HCT116 (cell line): ENCODE results near the gene FIP1L1. TPM values are rescaled to one million over a fixed set of nuclear protein-coding genes. Genes with fewer than 3 reads are reported as not detected.

Source experiments
- ATAC-seq: fragments of 200-7000 bp; cut with Tn5 transposase; 2 replicates; pipeline ENCODE4 v1.9.1; 2020; ENCODE audit warnings: mild to moderate bottlenecking, moderate library complexity
- BruUV-seq: library from RNA; stranded (reverse); fragments of 400-500 nt; replicated peaks from 2 replicates; lab custom pipeline; 2021; lab: Mats Ljungman, UMichigan
- CTCF ChIA-PET: fragments of 300-600 bp; sonication (Branson Sonifier 250); formaldehyde crosslinking; loops from one replicate; lab custom pipeline; 2021; ENCODE audit warnings: antibody characterized with exemption; lab: Charles Lee
- POLR2A ChIA-PET: fragments of 300-600, 350-600 bp; sonication (Branson Sonifier 250); formaldehyde crosslinking; loops from one replicate; lab custom pipeline; 2021; ENCODE audit warnings: antibody characterized with exemption; lab: Charles Lee
- RAD21 ChIA-PET, 2 experiments: fragments of 300-600 bp; sonication (Branson Sonifier 250); formaldehyde crosslinking; loops; one replicate each; lab custom pipeline; 2023; ENCODE audit warnings: low total read pairs in 2 of 2; ENCODE audit not compliant: uncharacterized antibody in 2 of 2, unreplicated experiment in 2 of 2, low non-redundant PET in 1 of 2; lab: Charles Lee
- DNase-seq: peaks from one replicate; pipeline ENCODE4 v3.0.0-alpha.2; 2010; ENCODE audit warnings: low read depth, low spot score
- H2AFZ ChIP-seq: fragments of 200-600 bp; shearing (Covaris generic), sonication (generic); 2 replicates; pipeline ENCODE4 v1.6.1; 2017; ENCODE audit warnings: low read depth, mixed run types, mixed read lengths, antibody characterized with exemption, low read length; ENCODE audit not compliant: poor library complexity, severe bottlenecking
- H3K27ac ChIP-seq: 2 replicates; pipeline ENCODE4 v1.5.1; 2012; ENCODE audit warnings: low read depth, low read length
- H3K27me3 ChIP-seq: fragments of 200-600 bp; sonication (generic); 2 replicates; pipeline ENCODE4 v1.6.1; 2016; ENCODE audit warnings: mixed run types, low read length, mixed read lengths; ENCODE audit not compliant: insufficient read depth
- H3K36me3 ChIP-seq, 2 experiments: fragments of 200-500 bp in 1 of 2; fragments of 200-600 bp in 1 of 2; sonication (Bioruptor generic) in 1 of 2; sonication (generic) in 1 of 2; 2 replicates each; pipeline versions ENCODE4 v1.5.1 to v1.6.1; 2014 to 2016; ENCODE audit warnings: low read length in 2 of 2, inconsistent platforms in 1 of 2, mixed read lengths in 1 of 2, mixed run types in 1 of 2; ENCODE audit not compliant: insufficient read depth in 2 of 2, control insufficient read depth in 1 of 2
- H3K4me1 ChIP-seq, 2 experiments: fragments of 200-600 bp in 1 of 2; sonication (generic) in 1 of 2; 2 replicates each; pipeline versions ENCODE4 v1.5.1 to v1.6.1; 2012 to 2017; ENCODE audit warnings: low read length in 2 of 2, inconsistent platforms in 1 of 2, mild to moderate bottlenecking in 1 of 2, mixed read lengths in 1 of 2, mixed run types in 1 of 2, moderate library complexity in 1 of 2; ENCODE audit not compliant: insufficient read depth in 2 of 2, control insufficient read depth in 1 of 2
- H3K4me2 ChIP-seq: fragments of 200-600 bp; sonication (generic); 2 replicates; pipeline ENCODE4 v1.6.1; 2017; ENCODE audit warnings: mixed run types, low read length, mixed read lengths
- H3K4me3 ChIP-seq, 2 experiments: fragments of 200-600 bp in 1 of 2; sonication (generic) in 1 of 2; replicated peaks in 1 of 2; 2 replicates each; pipeline ENCODE4 v1.5.1; 2011 to 2016; ENCODE audit warnings: low read length in 2 of 2, control low read depth in 1 of 2, low read depth in 1 of 2, mild to moderate bottlenecking in 1 of 2, mixed read lengths in 1 of 2, mixed run types in 1 of 2
- H3K79me2 ChIP-seq: fragments of 200-600 bp; sonication (generic); 2 replicates; pipeline ENCODE4 v1.6.1; 2017; ENCODE audit warnings: mild to moderate bottlenecking, mixed run types, low read length, moderate library complexity, mixed read lengths; ENCODE audit not compliant: insufficient read depth
- H3K9ac ChIP-seq: fragments of 200-600 bp; sonication (generic); 2 replicates; pipeline ENCODE4 v1.6.1; 2016; ENCODE audit warnings: low read length, mixed read lengths
- H3K9me2 ChIP-seq: fragments of 200-600 bp; sonication (generic), shearing (Covaris generic); 2 replicates; pipeline ENCODE4 v1.6.1; 2017; ENCODE audit warnings: mixed run types, mild to moderate bottlenecking, moderate library complexity; ENCODE audit not compliant: insufficient read depth
- H3K9me3 ChIP-seq, 2 experiments: fragments of 200-500 bp in 1 of 2; fragments of 200-600 bp in 1 of 2; sonication (Bioruptor generic) in 1 of 2; sonication (generic) in 1 of 2; 2 replicates each; pipeline ENCODE4 v1.6.1; 2014 to 2017; ENCODE audit warnings: low read length in 2 of 2, mixed read lengths in 2 of 2, inconsistent platforms in 1 of 2, low read depth in 1 of 2, mild to moderate bottlenecking in 1 of 2, mixed run types in 1 of 2, moderate library complexity in 1 of 2; ENCODE audit not compliant: control insufficient read depth in 1 of 2, insufficient read depth in 1 of 2
- H4K20me1 ChIP-seq: fragments of 200-600 bp; sonication (generic), shearing (Covaris generic); 2 replicates; pipeline ENCODE4 v1.6.1; 2017; ENCODE audit warnings: mixed run types, mild to moderate bottlenecking, moderate library complexity; ENCODE audit not compliant: insufficient read depth
- ATF3 ChIP-seq: IDR thresholded peaks from 2 replicates; pipeline ENCODE4 v1.6.1; 2012
- CBX3 ChIP-seq: IDR thresholded peaks from 2 replicates; pipeline ENCODE4 v1.6.1; 2012; ENCODE audit warnings: low read depth
- ELF1 ChIP-seq: IDR thresholded peaks from 2 replicates; pipeline ENCODE4 v1.6.1; 2012; ENCODE audit warnings: low read depth, borderline replicate concordance
- EZH2 ChIP-seq: fragments of 200-600 bp; sonication (generic); IDR thresholded peaks from 2 replicates; pipeline ENCODE4 v1.6.1; 2017; ENCODE audit warnings: antibody characterized with exemption, mixed run types
- EZH2phosphoT487 ChIP-seq: fragments of 200-600 bp; IDR thresholded peaks from 2 replicates; pipeline ENCODE4 v1.6.1; 2018; ENCODE audit warnings: antibody characterized with exemption, borderline replicate concordance
- FOSL1 ChIP-seq: IDR thresholded peaks from 2 replicates; pipeline ENCODE4 v1.6.1; 2012; ENCODE audit warnings: low read depth
- JUND ChIP-seq: IDR thresholded peaks from 2 replicates; pipeline ENCODE4 v1.6.1; 2012
- POLR2A ChIP-seq: IDR thresholded peaks from 2 replicates; pipeline ENCODE4 v1.7.0; 2011; ENCODE audit warnings: borderline replicate concordance; ENCODE audit not compliant: insufficient read depth, insufficient read length; ENCODE audit errors: extremely low read depth
- RAD21 ChIP-seq: IDR thresholded peaks from 2 replicates; pipeline ENCODE4 v1.6.1; 2012; ENCODE audit warnings: low read depth, mild to moderate bottlenecking
- SP1 ChIP-seq: IDR thresholded peaks from 2 replicates; pipeline ENCODE4 v1.6.1; 2012; ENCODE audit warnings: low read depth
- SRF ChIP-seq: IDR thresholded peaks from 2 replicates; pipeline ENCODE4 v1.6.1; 2012; ENCODE audit warnings: low read depth
- YY1 ChIP-seq: IDR thresholded peaks from 2 replicates; pipeline ENCODE4 v1.6.1; 2011; ENCODE audit warnings: low read length, low read depth, moderate library complexity, mild to moderate bottlenecking; ENCODE audit not compliant: insufficient replicate concordance; ENCODE audit errors: extremely low read depth
- ZFX ChIP-seq: fragments of 450-650 bp; IDR thresholded peaks from 2 replicates; pipeline ENCODE4 v1.6.1; 2017
- intact Hi-C: fragments of 100-400 bp; cut with micrococcal nuclease; formaldehyde crosslinking; loops from 2 replicates; pipeline ENCODE4 v1.10.0; 2022
- total RNA-seq: library from RNA; stranded (reverse); gene quantifications from one replicate; pipeline ENCODE4 v1.2.1, GENCODE V29; 2021; ENCODE audit not compliant: unreplicated experiment
- TF ChIP-seq, protein P1 (sequence below): IDR thresholded peaks from 2 replicates; pipeline ENCODE4 v1.6.1; 2012
- TF ChIP-seq, protein P2 (sequence below), 3 experiments: fragments of 200-600 bp in 1 of 3; sonication (generic) in 1 of 3; IDR thresholded peaks in 2 of 3; conservative IDR thresholded peaks in 1 of 3; 2 replicates each; pipeline ENCODE4 v1.5.1; 2012 to 2017; ENCODE audit warnings: low read depth in 2 of 3, low read length in 2 of 3, antibody characterized with exemption in 1 of 3, borderline replicate concordance in 1 of 3, control low read depth in 1 of 3, mild to moderate bottlenecking in 1 of 3, mixed read lengths in 1 of 3, mixed run types in 1 of 3, moderate library complexity in 1 of 3; ENCODE audit not compliant: insufficient read depth in 1 of 3
- TF ChIP-seq, protein P3 (sequence below): IDR thresholded peaks from 2 replicates; pipeline ENCODE4 v1.6.1; 2011; ENCODE audit warnings: mild to moderate bottlenecking, low read length, moderate library complexity; ENCODE audit not compliant: insufficient replicate concordance; ENCODE audit errors: extremely low read depth
- TF ChIP-seq, protein P4 (sequence below): IDR thresholded peaks from 2 replicates; pipeline ENCODE4 v1.6.1; 2012; ENCODE audit warnings: low read depth

Gene FIP1L1
- total RNA-seq, 1 experiment from 2014 or later = 63.6 TPM

DNA sequence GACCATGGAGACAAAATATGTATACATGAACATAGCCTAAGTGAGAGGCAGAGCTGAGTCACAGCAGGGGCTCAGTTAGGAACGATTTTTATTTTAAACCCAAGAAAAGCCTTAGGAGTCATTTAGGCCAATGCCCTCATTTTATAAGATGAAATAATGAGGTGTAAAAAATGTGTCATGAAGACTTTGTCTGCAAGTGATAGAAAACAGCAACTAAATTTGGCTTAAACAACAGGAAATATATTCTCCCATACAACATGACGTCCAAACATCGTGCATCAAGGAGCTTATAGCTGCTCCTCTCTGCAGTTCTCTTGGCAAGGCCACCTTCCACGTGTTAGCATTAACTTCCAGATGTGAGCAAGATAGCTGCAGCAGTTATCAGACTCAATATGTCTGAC, 28.4 kb upstream of the FIP1L1 start:
- CTCF ChIA-PET = no interaction called here
- intact Hi-C loops = no loop called here

More for the DNA sequence above, 28.4 kb upstream of the FIP1L1 start:
- H3K4me1 ChIP-seq = no peaks in the 10 kb centered on the region
- POLR2A ChIA-PET = no interaction called here
- no TSS peak for BruUV-seq
- no peak overlapping the region for H3K9ac ChIP-seq
- no peak overlapping the region for H3K27ac ChIP-seq
- H3K9me3 ChIP-seq = no peaks in the 10 kb centered on the region
- H3K27me3 ChIP-seq = no peaks in the 10 kb centered on the region
- no peak overlapping the region for H3K4me2 ChIP-seq
- H3K9me2 ChIP-seq = no peaks in the 10 kb centered on the region
- H3K79me2 ChIP-seq = no peaks in the 10 kb centered on the region
- RAD21 ChIA-PET = no interaction called here
- TF ChIP-seq YY1 (no peak), POLR2A (no peak), SRF (no peak), RAD21 (no peak), CBX3 (no peak), ATF3 (no peak), EZH2phosphoT487 (no peak), ZFX (no peak), ELF1 (no peak), FOSL1 (no peak), JUND (no peak), SP1 (no peak), EZH2 (no peak)
- TF ChIP-seq, protein P1, sequence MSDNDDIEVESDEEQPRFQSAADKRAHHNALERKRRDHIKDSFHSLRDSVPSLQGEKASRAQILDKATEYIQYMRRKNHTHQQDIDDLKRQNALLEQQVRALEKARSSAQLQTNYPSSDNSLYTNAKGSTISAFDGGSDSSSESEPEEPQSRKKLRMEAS = no peak
- TF ChIP-seq, protein P2, sequence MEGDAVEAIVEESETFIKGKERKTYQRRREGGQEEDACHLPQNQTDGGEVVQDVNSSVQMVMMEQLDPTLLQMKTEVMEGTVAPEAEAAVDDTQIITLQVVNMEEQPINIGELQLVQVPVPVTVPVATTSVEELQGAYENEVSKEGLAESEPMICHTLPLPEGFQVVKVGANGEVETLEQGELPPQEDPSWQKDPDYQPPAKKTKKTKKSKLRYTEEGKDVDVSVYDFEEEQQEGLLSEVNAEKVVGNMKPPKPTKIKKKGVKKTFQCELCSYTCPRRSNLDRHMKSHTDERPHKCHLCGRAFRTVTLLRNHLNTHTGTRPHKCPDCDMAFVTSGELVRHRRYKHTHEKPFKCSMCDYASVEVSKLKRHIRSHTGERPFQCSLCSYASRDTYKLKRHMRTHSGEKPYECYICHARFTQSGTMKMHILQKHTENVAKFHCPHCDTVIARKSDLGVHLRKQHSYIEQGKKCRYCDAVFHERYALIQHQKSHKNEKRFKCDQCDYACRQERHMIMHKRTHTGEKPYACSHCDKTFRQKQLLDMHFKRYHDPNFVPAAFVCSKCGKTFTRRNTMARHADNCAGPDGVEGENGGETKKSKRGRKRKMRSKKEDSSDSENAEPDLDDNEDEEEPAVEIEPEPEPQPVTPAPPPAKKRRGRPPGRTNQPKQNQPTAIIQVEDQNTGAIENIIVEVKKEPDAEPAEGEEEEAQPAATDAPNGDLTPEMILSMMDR (IDR thresholded peaks at IDR 0.05 in 2 of 3, conservative IDR thresholded peaks at IDR 0.05 in 1 of 3; ENCODE audit: borderline replicate concordance in 1 of 3, insufficient read depth in 1 of 3, low read depth in 2 of 3, low read length in 2 of 3) = no peak
- TF ChIP-seq, protein P3, sequence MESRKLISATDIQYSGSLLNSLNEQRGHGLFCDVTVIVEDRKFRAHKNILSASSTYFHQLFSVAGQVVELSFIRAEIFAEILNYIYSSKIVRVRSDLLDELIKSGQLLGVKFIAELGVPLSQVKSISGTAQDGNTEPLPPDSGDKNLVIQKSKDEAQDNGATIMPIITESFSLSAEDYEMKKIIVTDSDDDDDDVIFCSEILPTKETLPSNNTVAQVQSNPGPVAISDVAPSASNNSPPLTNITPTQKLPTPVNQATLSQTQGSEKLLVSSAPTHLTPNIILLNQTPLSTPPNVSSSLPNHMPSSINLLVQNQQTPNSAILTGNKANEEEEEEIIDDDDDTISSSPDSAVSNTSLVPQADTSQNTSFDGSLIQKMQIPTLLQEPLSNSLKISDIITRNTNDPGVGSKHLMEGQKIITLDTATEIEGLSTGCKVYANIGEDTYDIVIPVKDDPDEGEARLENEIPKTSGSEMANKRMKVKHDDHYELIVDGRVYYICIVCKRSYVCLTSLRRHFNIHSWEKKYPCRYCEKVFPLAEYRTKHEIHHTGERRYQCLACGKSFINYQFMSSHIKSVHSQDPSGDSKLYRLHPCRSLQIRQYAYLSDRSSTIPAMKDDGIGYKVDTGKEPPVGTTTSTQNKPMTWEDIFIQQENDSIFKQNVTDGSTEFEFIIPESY = no peak
- TF ChIP-seq, protein P4, sequence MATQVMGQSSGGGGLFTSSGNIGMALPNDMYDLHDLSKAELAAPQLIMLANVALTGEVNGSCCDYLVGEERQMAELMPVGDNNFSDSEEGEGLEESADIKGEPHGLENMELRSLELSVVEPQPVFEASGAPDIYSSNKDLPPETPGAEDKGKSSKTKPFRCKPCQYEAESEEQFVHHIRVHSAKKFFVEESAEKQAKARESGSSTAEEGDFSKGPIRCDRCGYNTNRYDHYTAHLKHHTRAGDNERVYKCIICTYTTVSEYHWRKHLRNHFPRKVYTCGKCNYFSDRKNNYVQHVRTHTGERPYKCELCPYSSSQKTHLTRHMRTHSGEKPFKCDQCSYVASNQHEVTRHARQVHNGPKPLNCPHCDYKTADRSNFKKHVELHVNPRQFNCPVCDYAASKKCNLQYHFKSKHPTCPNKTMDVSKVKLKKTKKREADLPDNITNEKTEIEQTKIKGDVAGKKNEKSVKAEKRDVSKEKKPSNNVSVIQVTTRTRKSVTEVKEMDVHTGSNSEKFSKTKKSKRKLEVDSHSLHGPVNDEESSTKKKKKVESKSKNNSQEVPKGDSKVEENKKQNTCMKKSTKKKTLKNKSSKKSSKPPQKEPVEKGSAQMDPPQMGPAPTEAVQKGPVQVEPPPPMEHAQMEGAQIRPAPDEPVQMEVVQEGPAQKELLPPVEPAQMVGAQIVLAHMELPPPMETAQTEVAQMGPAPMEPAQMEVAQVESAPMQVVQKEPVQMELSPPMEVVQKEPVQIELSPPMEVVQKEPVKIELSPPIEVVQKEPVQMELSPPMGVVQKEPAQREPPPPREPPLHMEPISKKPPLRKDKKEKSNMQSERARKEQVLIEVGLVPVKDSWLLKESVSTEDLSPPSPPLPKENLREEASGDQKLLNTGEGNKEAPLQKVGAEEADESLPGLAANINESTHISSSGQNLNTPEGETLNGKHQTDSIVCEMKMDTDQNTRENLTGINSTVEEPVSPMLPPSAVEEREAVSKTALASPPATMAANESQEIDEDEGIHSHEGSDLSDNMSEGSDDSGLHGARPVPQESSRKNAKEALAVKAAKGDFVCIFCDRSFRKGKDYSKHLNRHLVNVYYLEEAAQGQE = no peak
- H4K20me1 ChIP-seq = no peaks in the 10 kb centered on the region
- no peak overlapping the region for H3K4me3 ChIP-seq
- H3K36me3 ChIP-seq = no peaks in the 10 kb centered on the region
- DNase-seq = no peak
- no peak overlapping the region for H2AFZ ChIP-seq
- ATAC-seq = no peak
